ENCODE data around the gene RELN.
"Not testable (repeated sequence)": the region's sequence is repeated elsewhere in the genome, so short reads cannot be mapped to it uniquely, and the experiment has no call there.

The RELN gene

GRCh38 chr7:103843689-103844480 is 145.6 kb downstream of the RELN start:
- no peaks in the 10 kb centered on the region for H3K9me3 ChIP-seq (ENCODE audit: control insufficient read depth, insufficient read depth, low read length)
- no peaks in the 10 kb centered on the region for H3K36me3 ChIP-seq (ENCODE audit: insufficient read depth, low read length)
- H3K4me1 ChIP-seq (ENCODE audit: insufficient read depth, low read length), result no peaks in the 10 kb centered on the region
- H3K9ac ChIP-seq (ENCODE audit: low read depth, low read length), result no peak overlapping the region

GRCh38 chr7:103833401-103833800 is 156.1 kb downstream of the RELN start:
- Histone ChIP-seq H3K9me3 (ENCODE audit: control insufficient read depth, insufficient read depth, low read length) (no peaks in the 10 kb centered on the region), H3K9ac (ENCODE audit: low read depth, low read length) (no peak overlapping the region), H3K4me1 (ENCODE audit: insufficient read depth, low read length) (no peaks in the 10 kb centered on the region), H3K36me3 (ENCODE audit: insufficient read depth, low read length) (no peaks in the 10 kb centered on the region)

- no peaks in the 10 kb centered on the region for H3K36me3 ChIP-seq (ENCODE audit: insufficient read depth, low read length)
- H3K9me3 ChIP-seq (ENCODE audit: control insufficient read depth, insufficient read depth, low read length), result no peaks in the 10 kb centered on the region
- H3K9ac ChIP-seq (ENCODE audit: low read depth, low read length), result no peak overlapping the region
- no peaks in the 10 kb centered on the region for H3K4me1 ChIP-seq (ENCODE audit: insufficient read depth, low read length)
Measured at GRCh38 chr7:103832438-103832837, 157.0 kb downstream of the RELN start.

- Histone ChIP-seq H3K9me3 (ENCODE audit: control insufficient read depth, insufficient read depth, low read length) (no peaks in the 10 kb centered on the region), H3K4me1 (ENCODE audit: insufficient read depth, low read length) (no peaks in the 10 kb centered on the region), H3K36me3 (ENCODE audit: insufficient read depth, low read length) (no peaks in the 10 kb centered on the region)
Measured at GRCh38 chr7:103824251-103824650, 165.2 kb downstream of the RELN start.

GRCh38 chr7:103823084-103823483 is 166.4 kb downstream of the RELN start:
- H3K9ac ChIP-seq (ENCODE audit: low read depth, low read length), result no peak overlapping the region

More at GRCh38 chr7:103824251-103824650, 165.2 kb downstream of the RELN start:
- H3K9ac ChIP-seq (ENCODE audit: low read depth, low read length), result no peak overlapping the region

GRCh38 chr7:103821092-103821491 is 168.4 kb downstream of the RELN start:
- Histone ChIP-seq H3K36me3 (ENCODE audit: insufficient read depth, low read length) (no peaks in the 10 kb centered on the region), H3K9me3 (ENCODE audit: control insufficient read depth, insufficient read depth, low read length) (no peaks in the 10 kb centered on the region), H3K9ac (ENCODE audit: low read depth, low read length) (no peak overlapping the region), H3K4me1 (ENCODE audit: insufficient read depth, low read length) (no peaks in the 10 kb centered on the region)

More at GRCh38 chr7:103823084-103823483, 166.4 kb downstream of the RELN start:
- H3K36me3 ChIP-seq (ENCODE audit: insufficient read depth, low read length), result no peaks in the 10 kb centered on the region
- no peaks in the 10 kb centered on the region for H3K4me1 ChIP-seq (ENCODE audit: insufficient read depth, low read length)
- H3K9me3 ChIP-seq (ENCODE audit: control insufficient read depth, insufficient read depth, low read length), result no peaks in the 10 kb centered on the region

GRCh38 chr7:103815972-103816371 is 173.5 kb downstream of the RELN start:
- not testable (repeated sequence) for H3K4me1 ChIP-seq (ENCODE audit: insufficient read depth, low read length); H3K9me3 ChIP-seq (ENCODE audit: control insufficient read depth, insufficient read depth, low read length); H3K36me3 ChIP-seq (ENCODE audit: insufficient read depth, low read length); H3K9ac ChIP-seq (ENCODE audit: low read depth, low read length)

- H3K9ac ChIP-seq (ENCODE audit: low read depth, low read length), result no peak overlapping the region
- no peaks in the 10 kb centered on the region for H3K36me3 ChIP-seq (ENCODE audit: insufficient read depth, low read length)
- peaks cover 6% of the 10 kb centered on the region; the same call in 1 of the 2 replicates for H3K4me1 ChIP-seq (ENCODE audit: insufficient read depth, low read length)
- no peaks in the 10 kb centered on the region for H3K9me3 ChIP-seq (ENCODE audit: control insufficient read depth, insufficient read depth, low read length)
Measured at GRCh38 chr7:103813970-103814369, 175.5 kb downstream of the RELN start.

- Histone ChIP-seq H3K9ac (ENCODE audit: low read depth, low read length) (no peak overlapping the region), H3K4me1 (ENCODE audit: insufficient read depth, low read length) (peaks cover 9% of the 10 kb centered on the region; the same call in 1 of the 2 replicates), H3K36me3 (ENCODE audit: insufficient read depth, low read length) (no peaks in the 10 kb centered on the region), H3K9me3 (ENCODE audit: control insufficient read depth, insufficient read depth, low read length) (no peaks in the 10 kb centered on the region)
Measured at GRCh38 chr7:103811997-103812396, 177.5 kb downstream of the RELN start.

- no peaks in the 10 kb centered on the region for H3K9me3 ChIP-seq (ENCODE audit: control insufficient read depth, insufficient read depth, low read length)
Measured at GRCh38 chr7:103811290-103811689, 178.2 kb downstream of the RELN start.

GRCh38 chr7:103810112-103810744 is 179.2 kb downstream of the RELN start:
- Histone ChIP-seq H3K36me3 (ENCODE audit: insufficient read depth, low read length) (no peaks in the 10 kb centered on the region), H3K4me1 (ENCODE audit: insufficient read depth, low read length) (peaks cover 9% of the 10 kb centered on the region; the same call in 1 of the 2 replicates)

More at GRCh38 chr7:103811290-103811689, 178.2 kb downstream of the RELN start:
- no peak overlapping the region for H3K9ac ChIP-seq (ENCODE audit: low read depth, low read length)
- peaks cover 9% of the 10 kb centered on the region; the same call in 1 of the 2 replicates for H3K4me1 ChIP-seq (ENCODE audit: insufficient read depth, low read length)
- H3K36me3 ChIP-seq (ENCODE audit: insufficient read depth, low read length), result no peaks in the 10 kb centered on the region

GRCh38 chr7:103809229-103809994 is 180.0 kb downstream of the RELN start:
- H3K36me3 ChIP-seq (ENCODE audit: insufficient read depth, low read length), result no peaks in the 10 kb centered on the region
- no peaks in the 10 kb centered on the region for H3K9me3 ChIP-seq (ENCODE audit: control insufficient read depth, insufficient read depth, low read length)
- peaks cover 9% of the 10 kb centered on the region; the same call in 1 of the 2 replicates for H3K4me1 ChIP-seq (ENCODE audit: insufficient read depth, low read length)
- no peak overlapping the region for H3K9ac ChIP-seq (ENCODE audit: low read depth, low read length)

More at GRCh38 chr7:103810112-103810744, 179.2 kb downstream of the RELN start:
- Histone ChIP-seq H3K9me3 (ENCODE audit: control insufficient read depth, insufficient read depth, low read length) (no peaks in the 10 kb centered on the region), H3K9ac (ENCODE audit: low read depth, low read length) (no peak overlapping the region)

GRCh38 chr7:103805346-103805745 is 184.1 kb downstream of the RELN start:
- no peaks in the 10 kb centered on the region for H3K9me3 ChIP-seq (ENCODE audit: control insufficient read depth, insufficient read depth, low read length)
- H3K9ac ChIP-seq (ENCODE audit: low read depth, low read length), result no peak overlapping the region

GRCh38 chr7:103803631-103804030 is 185.8 kb downstream of the RELN start:
- H3K9me3 ChIP-seq (ENCODE audit: control insufficient read depth, insufficient read depth, low read length), result no peaks in the 10 kb centered on the region
- no peaks in the 10 kb centered on the region for H3K36me3 ChIP-seq (ENCODE audit: insufficient read depth, low read length)
- H3K9ac ChIP-seq (ENCODE audit: low read depth, low read length), result no peak overlapping the region
- no peaks in the 10 kb centered on the region for H3K4me1 ChIP-seq (ENCODE audit: insufficient read depth, low read length)

More at GRCh38 chr7:103805346-103805745, 184.1 kb downstream of the RELN start:
- no peaks in the 10 kb centered on the region for H3K36me3 ChIP-seq (ENCODE audit: insufficient read depth, low read length)
- peaks cover 9% of the 10 kb centered on the region; the same call in 1 of the 2 replicates for H3K4me1 ChIP-seq (ENCODE audit: insufficient read depth, low read length)

All from ES-I3 (cell line).